Testis (tissue), 3 donors: ENCODE measurements around the gene SLC25A2. TPM values are rescaled to one million over a fixed set of nuclear protein-coding genes. Genes with fewer than 3 reads are reported as not detected.
A peak's percentile ranks its signal among the peaks of the same experiment; 100 is the strongest.
"Not testable (repeated sequence)": the region's sequence is repeated elsewhere in the genome, so short reads cannot be mapped to it uniquely, and the experiment has no call there.

Source experiments
- DNase-seq: peaks from one replicate; pipeline ENCODE4 v3.0.0-alpha.2; 2019
- H3K27ac ChIP-seq, 2 donors: fragments of 200-600 bp; sonication (generic); one replicate each; pipeline ENCODE4 v1.5.1; 2019
- H3K27me3 ChIP-seq: fragments of 200-600 bp; sonication (generic); one replicate; pipeline ENCODE4 v1.5.1; 2019
- H3K36me3 ChIP-seq: fragments of 200-600 bp; sonication (generic); one replicate; pipeline ENCODE4 v1.5.1; 2017; ENCODE audit warnings: low read depth; ENCODE audit errors: missing control alignments
- H3K4me1 ChIP-seq: fragments of 200-600 bp; sonication (generic); one replicate; pipeline ENCODE4 v1.5.1; 2019
- H3K4me3 ChIP-seq, 2 donors: fragments of 200-600 bp; sonication (generic); one replicate each; pipeline ENCODE4 v1.5.1; 2017 to 2019
- H3K9me3 ChIP-seq: fragments of 200-600 bp; sonication (generic); one replicate; pipeline ENCODE4 v1.5.1; 2017
- CTCF ChIP-seq, 3 experiments: fragments of 450-650 bp in 2 of 3; fragments of 200-600 bp in 1 of 3; sonication (generic) in 1 of 3; IDR thresholded peaks; one replicate each; pipeline ENCODE4 v1.5.1; 2016 to 2019; ENCODE audit warnings: antibody characterized with exemption in 3 of 3, mild to moderate bottlenecking in 2 of 3, moderate library complexity in 1 of 3
- POLR2A ChIP-seq: fragments of 450-650 bp; IDR thresholded peaks from one replicate; pipeline ENCODE4 v1.6.1; 2017; ENCODE audit warnings: antibody characterized with exemption, mild to moderate bottlenecking, moderate library complexity
- WGBS, 2 donors: methylation state at CpG; one replicate each; pipeline ENCODE4 v1.1.5; 2018; 5-methylcytosine and 5-hydroxymethylcytosine counted together
- intact Hi-C: fragments of 100-400 bp; cut with DNase I; formaldehyde crosslinking; loops from one replicate; pipeline ENCODE4 v1.15.1; 2023; ENCODE audit warnings: low total_unique reads
- polyA plus RNA-seq: library from polyadenylated mRNA; stranded (reverse); fragments of 350-450 nt; fragmentation: Illumina TruSeq; extraction: RNeasy Lipid Tissue Mini Kit (QIAGEN cat#74804); gene quantifications from one replicate; pipeline ENCODE4 v1.2.3, GENCODE V29; 2014; ENCODE audit warnings: low read depth, low replicate concordance; ENCODE audit not compliant: insufficient read depth
- total RNA-seq, 2 donors: library from RNA; depleted of rRNA; stranded (reverse); fragments of >200 nt; gene quantifications; one replicate each; pipeline ENCODE4 v1.2.3, GENCODE V29; 2016

Gene SLC25A2
- total and polyA plus RNA-seq, 3 donors from 2014 or later: 4.0 to 15.9 (median 4.4) TPM

- Histone ChIP-seq H3K27me3 (no peaks in the 10 kb centered on the region), H3K9me3 (no peaks in the 10 kb centered on the region), H3K4me1 (no peaks in the 10 kb centered on the region), H3K27ac (no peak overlapping the region), H3K36me3 (no peaks in the 10 kb centered on the region), H3K4me3 (peak overlapping the region; percentile 21 to 46)
- intact Hi-C loops: no loop called here
- TF ChIP-seq CTCF (IDR thresholded peaks at IDR 0.05) (peak in 1 of 3 experiments; percentile 0), POLR2A (no peak)
- 14 to 22% methylated on average over 31 of the region's 31 CpGs for WGBS, 2 donors
- DNase-seq: no peak
Observed at GRCh38 chr5:141343953-141344463, 40.2 kb upstream of the SLC25A2 start.

- Histone ChIP-seq H3K4me3 (peak within 1 kb of the TSS; percentile 21 to 46), H3K36me3 (no peaks in the 10 kb centered on the region), H3K4me1 (no peaks in the 10 kb centered on the region), H3K27ac (no peak within 1 kb of the TSS), H3K27me3 (no peaks in the 10 kb centered on the region), H3K9me3 (no peaks in the 10 kb centered on the region)
- 18 to 20% methylated on average over 9 of the region's 9 CpGs for WGBS, 2 donors
- intact Hi-C loops: no loop called here
- DNase-seq: peak; percentile 69
- TF ChIP-seq CTCF (IDR thresholded peaks at IDR 0.05) (peak; percentile 24 to 56 (median 49)), POLR2A (no peak)
Observed at GRCh38 chr5:141343242-141343952, 39.5 kb upstream of the SLC25A2 start, which contains the start of gene PCDHGA3. PCDHGA3 (plus strand) TSS chr5:141343829; CDS start chr5:141344034, 205 bp downstream.

GRCh38 chr5:141342773-141343172 lies 38.9 kb upstream of the SLC25A2 start:
- DNase-seq: no peak
- H3K27me3 ChIP-seq: no peaks in the 10 kb centered on the region
- no peaks in the 10 kb centered on the region for H3K36me3 ChIP-seq
- TF ChIP-seq CTCF (IDR thresholded peaks at IDR 0.05) (no peak), POLR2A (no peak)
- no peak overlapping the region for H3K27ac ChIP-seq
- 18 to 19% methylated on average over 1 of the region's 1 CpG for WGBS, 2 donors
- H3K4me1 ChIP-seq: no peaks in the 10 kb centered on the region
- H3K9me3 ChIP-seq: no peaks in the 10 kb centered on the region
- no peak overlapping the region for H3K4me3 ChIP-seq
- intact Hi-C loops: no loop called here

GRCh38 chr5:141340781-141341354 lies 37.0 kb upstream of the SLC25A2 start:
- H3K4me3 ChIP-seq, intact Hi-C loops, H3K4me1 ChIP-seq, H3K9me3 ChIP-seq, H3K27me3 ChIP-seq, DNase-seq, H3K36me3 ChIP-seq, H3K27ac ChIP-seq: not testable (repeated sequence)
- WGBS, 2 donors: 38 to 43% methylated on average over 11 to 27 of the region's 45 CpGs

GRCh38 chr5:141338538-141339306 lies 34.9 kb upstream of the SLC25A2 start, which contains the start of gene PCDHGA2:
PCDHGA2 (plus strand) TSS chr5:141338760.
- Histone ChIP-seq H3K9me3 (no peaks in the 10 kb centered on the region), H3K4me3 (peak within 1 kb of the TSS in 1 of 2 donors; percentile 46), H3K27ac (peak within 1 kb of the TSS in 1 of 2 donors; percentile 14), H3K27me3 (no peaks in the 10 kb centered on the region), H3K36me3 (no peaks in the 10 kb centered on the region), H3K4me1 (no peaks in the 10 kb centered on the region)
- 7 to 9% methylated on average over 26 to 27 of the region's 27 CpGs for WGBS, 2 donors
- no peak for TF ChIP-seq POLR2A
- peak; percentile 58 to 62 (median 59) for TF ChIP-seq CTCF (IDR thresholded peaks at IDR 0.05)
- intact Hi-C loops: no loop called here
- peak; percentile 80 for DNase-seq

- H3K4me3 ChIP-seq, DNase-seq, H3K27me3 ChIP-seq, H3K9me3 ChIP-seq, H3K36me3 ChIP-seq, intact Hi-C loops, H3K4me1 ChIP-seq, H3K27ac ChIP-seq: not testable (repeated sequence)
- 11 to 30% methylated on average over 2 to 27 of the region's 39 CpGs for WGBS, 2 donors
Observed at GRCh38 chr5:141332571-141332970, 28.7 kb upstream of the SLC25A2 start.
